ENCODE measurements around the gene VAPA.

VAPA gene

GRCh38 chr18:9915291-9916076 lies 1.7 kb downstream of the VAPA start:
- DNase-seq = no peak

GRCh38 chr18:9916077-9916639 lies 2.3 kb downstream of the VAPA start:
- no peak for DNase-seq

DNA sequence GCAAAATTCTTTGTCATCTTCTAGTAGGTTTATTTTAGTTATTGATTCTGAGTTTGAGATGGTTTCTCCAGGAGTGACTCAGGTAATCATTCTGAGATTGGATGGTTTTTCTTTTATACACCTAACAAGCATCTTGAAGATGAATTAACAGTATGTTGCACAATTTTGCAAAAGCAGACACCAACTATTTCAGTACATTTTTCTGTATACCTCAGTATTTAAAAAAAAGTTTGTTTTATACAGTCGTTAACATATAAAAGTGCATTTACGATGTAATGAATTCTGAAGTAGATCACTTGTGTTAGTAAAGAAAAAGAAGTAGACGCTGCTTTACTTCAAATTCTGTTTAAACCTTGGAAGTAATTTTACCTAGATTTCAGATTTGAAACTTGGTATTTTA lies 3.0 kb downstream of the VAPA start:
- no peak for DNase-seq

DNA sequence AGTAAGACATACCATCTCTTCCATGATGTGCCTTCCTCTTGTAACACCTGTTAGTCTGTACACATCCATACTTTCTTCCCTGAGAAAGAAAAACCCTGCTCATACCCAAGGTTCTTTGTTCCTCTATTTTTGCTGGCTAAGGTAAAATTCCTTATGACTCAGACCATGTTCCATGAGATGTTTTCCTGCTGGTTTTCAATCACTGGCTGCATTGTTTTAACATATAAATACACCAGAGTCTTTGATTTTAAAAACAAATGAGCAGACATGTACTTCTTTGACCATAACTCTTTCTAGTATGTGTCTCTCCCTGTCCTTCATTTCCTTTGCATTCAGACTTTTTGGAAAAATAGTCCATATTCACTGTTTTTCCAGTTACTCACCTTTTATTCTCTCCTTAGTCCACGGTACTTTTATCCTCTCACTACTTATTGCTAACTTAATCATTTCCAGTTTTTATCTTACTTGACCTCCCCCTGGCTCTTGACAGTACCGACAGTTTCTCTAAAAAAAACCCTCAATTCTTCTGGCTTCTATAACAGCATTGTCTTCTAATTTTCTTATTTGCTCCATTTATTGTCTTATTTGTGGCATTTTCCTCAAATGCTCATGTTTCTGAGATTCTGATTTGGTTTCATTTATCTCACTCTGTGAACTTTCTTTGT lies 4.3 kb downstream of the VAPA start:
- DNase-seq = no peak

GRCh38 chr18:9919564-9920232 lies 5.9 kb downstream of the VAPA start:
- no peak for DNase-seq

- DNase-seq = no peak
These were observed 8.9 kb downstream of the VAPA start for GRCh38 chr18:9922592-9923311.

- DNase-seq = no peak
These were observed 10.6 kb downstream of the VAPA start for GRCh38 chr18:9924371-9924943.

- no peak for DNase-seq
These were observed 11.6 kb downstream of the VAPA start for GRCh38 chr18:9925369-9925768.

DNA sequence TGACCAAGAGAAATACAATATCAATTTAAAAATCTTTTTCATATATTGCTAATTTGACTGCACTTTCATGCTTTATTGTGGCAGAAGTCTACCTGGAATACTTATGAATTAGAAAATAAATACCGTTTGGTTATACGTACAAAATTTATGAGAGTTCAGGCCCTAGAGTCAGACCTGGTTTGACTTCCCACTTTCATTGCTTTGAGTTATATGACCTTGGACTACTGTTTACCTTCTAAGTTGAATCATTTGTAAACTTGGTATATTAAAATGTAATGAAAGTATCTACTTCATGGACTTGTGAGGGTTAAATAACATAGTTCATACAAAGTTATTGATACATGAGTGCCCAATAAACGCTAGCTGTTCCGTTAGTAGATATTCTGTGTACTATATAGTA lies 12.0 kb downstream of the VAPA start:
- DNase-seq = no peak

- no peak for DNase-seq
These were observed 12.5 kb downstream of the VAPA start for GRCh38 chr18:9926223-9926894.

GRCh38 chr18:9926977-9927376 lies 13.2 kb downstream of the VAPA start:
- no peak for DNase-seq

DNA sequence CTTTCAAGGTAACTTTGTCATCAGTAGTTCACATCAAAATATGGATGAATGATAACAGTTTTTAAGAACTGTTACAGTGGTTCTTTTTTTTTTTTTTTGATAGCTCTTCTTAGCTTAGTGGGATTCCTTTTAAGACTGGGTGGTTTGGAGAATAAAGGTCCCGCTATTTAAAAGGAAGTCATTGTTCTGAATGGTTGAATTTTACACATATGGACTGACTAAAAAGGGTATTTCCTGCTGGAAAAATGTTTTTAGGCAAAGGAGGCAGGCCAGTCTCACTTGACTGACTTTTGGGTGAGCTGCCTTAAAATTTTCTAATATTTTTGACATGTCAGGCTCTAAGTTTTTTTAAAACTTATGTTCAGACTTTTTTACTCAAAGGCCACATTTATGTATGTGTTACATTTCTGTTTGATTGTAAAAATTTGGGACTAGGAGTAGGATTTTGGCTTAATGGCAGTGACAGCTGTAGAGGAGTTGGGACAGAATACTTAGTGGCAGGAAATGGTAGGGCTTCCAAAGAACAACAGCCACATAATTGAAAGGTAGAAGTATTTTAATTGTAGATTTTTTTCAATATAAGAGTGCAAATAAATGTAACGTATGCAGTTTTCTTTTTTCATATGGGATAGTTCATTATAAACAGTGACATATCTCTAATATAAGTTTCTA lies 13.7 kb downstream of the VAPA start:
- DNase-seq = no peak

GRCh38 chr18:9928646-9929259 lies 14.9 kb downstream of the VAPA start:
- DNase-seq = no peak

GRCh38 chr18:9930299-9930884 lies 16.6 kb downstream of the VAPA start:
- DNase-seq = no peak

GRCh38 chr18:9931146-9931545 lies 17.3 kb downstream of the VAPA start:
- no peak for DNase-seq

DNA sequence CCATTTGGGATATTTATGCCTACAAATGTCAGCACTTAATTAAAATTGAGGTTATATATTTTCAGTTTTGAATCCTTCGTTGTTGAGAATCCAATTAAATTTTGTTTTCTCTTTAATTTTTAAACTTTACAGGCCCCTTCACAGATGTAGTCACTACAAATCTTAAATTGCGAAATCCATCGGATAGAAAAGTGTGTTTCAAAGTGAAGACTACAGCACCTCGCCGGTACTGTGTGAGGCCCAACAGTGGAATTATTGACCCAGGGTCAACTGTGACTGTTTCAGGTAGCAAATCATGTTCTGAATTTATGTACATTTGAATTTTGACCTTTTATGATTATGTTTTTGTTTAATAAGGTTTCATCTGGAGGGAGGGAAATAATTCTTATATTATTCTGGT lies 17.9 kb downstream of the VAPA start:
- DNase-seq = no peak

DNA sequence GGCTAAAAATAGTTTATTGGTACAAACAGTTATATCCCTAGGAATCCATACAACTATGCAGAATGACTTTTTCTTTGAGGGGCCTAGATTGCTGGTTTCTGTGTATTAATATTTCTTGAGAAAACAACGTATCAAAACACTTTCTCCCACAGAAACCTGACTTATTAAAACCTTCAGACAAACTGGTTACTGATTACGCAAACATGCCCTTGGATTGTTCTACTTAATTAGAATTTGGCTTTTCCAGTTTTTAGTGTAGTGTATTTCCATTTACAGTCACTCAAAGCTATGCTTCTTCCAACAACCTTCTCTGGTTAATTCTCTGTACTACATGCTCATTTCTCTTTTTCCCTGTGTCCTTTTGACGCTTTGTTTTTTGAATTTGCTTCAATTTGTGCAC lies 20.0 kb downstream of the VAPA start:
- no peak for DNase-seq

DNA sequence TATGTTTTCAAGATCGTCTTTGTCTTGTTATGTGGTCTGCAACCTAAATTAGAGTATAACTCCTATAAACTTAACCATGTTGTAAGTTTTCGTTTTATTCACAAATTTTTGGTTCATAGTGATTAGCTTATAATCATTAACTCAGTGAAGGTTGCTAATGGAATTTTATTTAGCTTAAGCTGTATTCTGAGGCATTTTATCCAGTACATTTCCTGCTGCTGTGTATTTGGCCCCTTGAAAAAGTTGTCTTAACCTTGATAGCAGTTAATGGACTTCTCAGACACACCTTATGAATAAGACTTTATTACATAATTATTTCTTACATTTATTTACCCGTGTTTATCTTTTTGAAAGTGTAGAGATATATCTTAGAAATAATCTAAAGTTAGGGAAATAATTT lies 20.5 kb downstream of the VAPA start:
- DNase-seq = no peak

DNA sequence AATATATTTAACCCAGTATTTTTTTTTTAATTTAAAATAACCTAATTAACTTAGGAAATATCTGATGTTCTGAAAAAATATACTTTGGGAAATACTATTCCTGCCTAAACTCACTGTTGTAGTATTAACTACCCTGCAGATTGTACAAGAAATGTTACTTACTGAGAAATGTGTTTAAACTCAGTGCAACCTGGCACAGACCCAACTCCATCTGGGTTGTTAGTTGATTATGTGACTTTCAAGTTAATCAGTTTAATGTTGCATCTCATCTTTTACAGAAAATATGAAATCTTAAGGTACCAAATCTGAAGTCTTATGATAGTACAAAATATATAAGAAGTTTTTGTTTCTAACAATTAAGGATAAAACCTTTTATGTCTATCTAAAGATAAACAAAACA lies 27.3 kb downstream of the VAPA start:
- DNase-seq = no peak

- no peak for DNase-seq
These were observed 27.8 kb downstream of the VAPA start for GRCh38 chr18:9941660-9942059.

DNA sequence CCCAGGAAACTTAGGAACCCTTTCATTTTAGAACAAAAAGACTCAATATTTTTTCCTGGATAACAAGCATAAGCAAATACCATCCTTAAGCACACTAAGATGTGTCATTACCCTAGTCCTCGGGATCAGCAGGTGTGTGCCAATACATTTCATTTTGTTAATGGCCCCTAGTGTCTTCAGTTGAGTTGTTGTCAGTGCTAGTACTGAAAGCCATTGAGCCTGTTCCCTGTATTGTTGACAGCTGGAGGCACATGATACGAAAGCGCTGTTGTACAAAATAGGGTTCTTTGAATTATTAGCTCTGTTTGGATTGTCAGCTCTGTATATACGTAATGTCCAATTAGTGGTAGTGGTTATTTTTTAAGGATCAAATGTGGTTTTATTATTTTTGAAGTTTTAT lies 29.5 kb downstream of the VAPA start:
- no peak for DNase-seq

Measured in activated CD4-positive, CD25-positive, alpha-beta regulatory T cell (primary cell).